ENCODE data around the gene FOXO4. TPM values are rescaled to one million over a fixed set of nuclear protein-coding genes. Genes with fewer than 3 reads are reported as not detected.

The FOXO4 gene
- total RNA-seq, 1 experiment from 2014 or later = 17.7 TPM

- H2BK12ac ChIP-seq (ENCODE audit: insufficient read length, low read depth, low read length) = no peak overlapping the region
- H3T11ph ChIP-seq (ENCODE audit: low read length) = no peak overlapping the region
- peaks cover 2% of the 10 kb centered on the region for H4K20me1 ChIP-seq (ENCODE audit: control insufficient read depth, insufficient read depth, insufficient read length)
- H4K5ac ChIP-seq (ENCODE audit: insufficient read length, low read depth, low read length) = no peak overlapping the region
- peaks cover 6% of the 10 kb centered on the region for H3K23me2 ChIP-seq (ENCODE audit: insufficient read length, low read depth, low read length, poor library complexity, severe bottlenecking)
- no peak for DNase-seq
- H4K91ac ChIP-seq (ENCODE audit: insufficient read length, low read depth, low read length) = no peak overlapping the region
- Mint-ChIP-seq H3K4me3 (no peak overlapping the region), H3K9me3 (peaks cover 58 to 81% of the 10 kb centered on the region in 2 experiments), H3K27me3 (ENCODE audit: low read depth) (peaks cover 6% of the 10 kb centered on the region), H3K36me3 (ENCODE audit: insufficient read depth in 1 of 3, low read depth in 3 of 3) (peaks cover 6 to 11% (median 11%) of the 10 kb centered on the region in 3 experiments; a peak in 6 of 7 replicates), H3K27ac (no peak overlapping the region), H3K4me1 (peaks cover 15 to 19% of the 10 kb centered on the region in 2 experiments)
- H2BK15ac ChIP-seq (ENCODE audit: low read depth, low read length) = no peak overlapping the region
- no peak overlapping the region for H4K8ac ChIP-seq (replicated peaks; ENCODE audit: insufficient read length, low read depth, low read length)
- H3K9ac ChIP-seq (ENCODE audit: extremely low read depth, insufficient read length, low read length) = no peak overlapping the region
- H3K18ac ChIP-seq (ENCODE audit: insufficient read length, low read depth, low read length) = no peak overlapping the region
- H3K27ac ChIP-seq (ENCODE audit: insufficient read length, low read depth, low read length) = no peak overlapping the region
- H3K9me3 ChIP-seq (ENCODE audit: control insufficient read depth, low read depth, low read length) = peaks cover 26% of the 10 kb centered on the region
- no peak overlapping the region for H2BK120ac ChIP-seq (ENCODE audit: low read depth, low read length, poor library complexity, severe bottlenecking)
- TF ChIP-seq CTCF (conservative IDR thresholded peaks at IDR 0.05) = no peak
- no peak overlapping the region for H2BK5ac ChIP-seq (ENCODE audit: insufficient read length, low read length)
- H3K14ac ChIP-seq (ENCODE audit: insufficient read depth, low read length) = no peak overlapping the region; the same call in 1 of the 2 replicates
- WGBS (ENCODE audit: extremely low coverage, insufficient read length, low lambda C conversion rate) = no CpG with 5 or more reads among the region's 8 CpGs
- no peaks in the 10 kb centered on the region for H3K27me3 ChIP-seq (ENCODE audit: insufficient read depth, low read length)
- H2AFZ ChIP-seq (ENCODE audit: low read length) = no peak overlapping the region
- H3K56ac ChIP-seq (ENCODE audit: insufficient read length, low read depth, low read length) = no peak overlapping the region
- no peak overlapping the region for H3K4ac ChIP-seq (ENCODE audit: low read depth, low read length)
- no peaks in the 10 kb centered on the region; the same call in 1 of the 2 replicates for H3K4me1 ChIP-seq (ENCODE audit: insufficient read depth, low read length)
- H3K79me1 ChIP-seq (ENCODE audit: insufficient read depth, low read depth, low read length, poor library complexity, severe bottlenecking) = no peaks in the 10 kb centered on the region
- H3K4me2 ChIP-seq (ENCODE audit: insufficient read depth, insufficient read length, low read length) = no peak overlapping the region
- H3K79me2 ChIP-seq (ENCODE audit: insufficient read depth, low read length) = no peaks in the 10 kb centered on the region
- no peak overlapping the region for H3K23ac ChIP-seq (ENCODE audit: insufficient read length, low read depth, low read length)
- H2BK20ac ChIP-seq (ENCODE audit: low read depth, low read length, poor library complexity, severe bottlenecking) = no peak overlapping the region
- H2AK5ac ChIP-seq (ENCODE audit: insufficient read length, low read length) = no peak overlapping the region
Measured at GRCh38 chrX:71148278-71148663, 52.6 kb downstream of the FOXO4 start.
